HG03064 (cell line): Measurements from ENCODE around the gene MLPH.

Source experiments
- ATAC-seq: cut with Tn5 transposase; IDR thresholded peaks from one replicate; pipeline ENCODE4 v1.9.1; 2021; ENCODE audit warnings: low read depth; ENCODE audit not compliant: unreplicated experiment

MLPH gene

DNA sequence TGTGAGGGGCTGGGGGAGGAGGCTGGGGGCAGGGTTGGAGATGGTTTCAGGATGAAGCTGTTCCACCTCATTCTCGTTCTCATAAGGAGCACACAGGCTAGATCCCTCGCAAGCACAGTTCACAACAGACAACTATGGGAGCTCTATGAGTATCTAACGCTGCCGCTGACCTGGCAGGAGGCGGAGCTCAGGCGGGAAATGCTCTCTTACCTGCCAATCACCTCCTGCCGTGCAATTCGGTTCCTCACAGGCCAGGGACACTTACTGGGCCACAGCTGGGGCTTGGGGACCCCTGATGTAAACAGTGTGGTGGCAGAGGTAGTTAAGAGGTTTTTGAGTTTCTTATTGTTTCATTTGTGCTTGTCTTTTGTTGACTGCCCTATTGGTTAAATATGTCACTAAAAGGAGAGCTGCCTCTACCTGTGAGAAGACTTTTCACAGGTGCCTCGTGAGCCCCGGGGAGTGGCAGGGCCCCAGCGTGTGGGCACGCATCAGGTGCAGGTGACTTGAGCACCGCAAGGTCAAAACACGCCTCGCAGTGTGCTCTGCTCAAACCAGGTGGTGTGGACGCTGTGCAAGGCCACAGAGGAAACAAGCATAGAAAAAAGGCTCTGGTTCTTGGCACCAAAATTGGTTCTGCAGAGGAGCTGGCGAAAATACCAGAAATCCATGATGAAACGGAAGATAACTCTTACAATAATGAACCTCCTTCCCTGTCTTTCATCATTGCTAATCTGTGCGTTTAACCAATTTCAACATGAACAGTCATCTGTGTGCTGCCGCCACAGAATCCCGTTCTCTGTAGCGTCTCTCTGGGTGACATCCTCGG, 10.2 kb downstream of the MLPH start:
- ATAC-seq: no peak

DNA sequence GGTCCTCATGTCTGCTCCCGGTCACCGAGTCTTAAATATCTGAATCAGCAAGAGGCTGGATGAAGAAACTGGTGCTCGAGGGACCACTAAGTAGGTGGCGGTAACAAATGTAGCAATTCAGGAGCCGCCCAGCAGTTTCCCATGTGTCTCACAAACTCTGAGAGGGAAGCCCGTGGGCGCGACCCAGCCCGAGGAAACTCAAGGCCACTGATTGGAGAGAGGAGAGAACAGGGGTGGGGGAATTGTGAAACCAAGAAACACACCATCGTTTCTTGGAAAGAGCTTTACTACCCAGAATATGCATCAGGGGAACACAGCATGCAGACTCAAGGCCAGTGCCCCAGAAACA, 10.8 kb downstream of the MLPH start:
- no peak for ATAC-seq

DNA sequence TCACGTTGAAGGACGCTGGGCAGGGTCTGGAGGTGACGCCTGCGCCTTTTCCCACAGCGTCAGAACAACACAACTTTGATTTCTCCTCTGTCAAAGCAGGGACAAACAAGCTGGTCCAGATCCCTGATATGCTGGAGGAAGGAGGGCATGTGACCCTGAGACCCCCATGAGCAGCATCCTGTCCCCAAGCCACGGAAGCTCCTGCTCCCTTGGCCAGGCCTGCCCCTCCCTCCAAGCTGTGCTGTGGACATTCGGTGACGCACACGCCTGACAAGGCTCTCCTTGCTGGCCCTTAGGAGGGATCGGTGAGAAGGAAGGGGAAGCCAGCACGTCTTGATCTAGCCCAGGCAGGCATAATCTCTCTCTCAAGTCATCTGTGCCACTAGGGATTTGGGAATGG, 11.3 kb downstream of the MLPH start:
- ATAC-seq: no peak

DNA sequence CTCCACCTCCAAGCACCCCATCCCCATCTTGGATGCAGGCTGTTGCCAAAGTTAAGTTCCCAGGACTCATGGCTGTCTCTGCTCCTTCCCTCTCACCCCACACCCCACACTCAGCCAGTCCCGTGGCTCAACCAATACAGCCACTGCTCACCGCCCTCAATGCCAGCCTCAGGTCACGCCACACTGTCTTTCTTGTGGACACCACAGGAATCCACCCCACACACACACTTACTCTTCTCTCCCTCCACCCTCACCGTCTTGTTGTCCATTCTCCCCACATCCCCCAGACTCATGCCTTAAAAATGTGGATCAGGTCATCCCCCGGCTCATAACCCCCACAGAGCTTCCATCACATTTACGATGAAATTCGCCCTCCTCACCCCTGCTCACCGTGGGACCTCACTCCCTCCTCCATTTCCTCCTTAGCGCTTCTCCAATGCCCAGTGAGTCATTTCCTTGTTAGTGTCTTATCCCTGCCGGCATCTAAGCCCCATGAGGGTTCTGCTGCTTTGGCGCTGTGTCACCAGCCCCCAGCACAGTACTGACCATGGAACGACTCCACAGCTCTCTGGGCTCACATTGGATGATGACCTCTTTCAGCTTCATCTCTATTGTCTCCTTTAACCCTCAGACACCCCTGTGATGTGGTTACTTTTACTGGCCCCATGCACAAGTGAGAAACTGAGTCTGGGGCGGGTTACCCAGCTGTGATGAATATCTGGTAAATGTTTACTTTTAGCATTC, 13.8 kb downstream of the MLPH start:
- no peak for ATAC-seq

DNA sequence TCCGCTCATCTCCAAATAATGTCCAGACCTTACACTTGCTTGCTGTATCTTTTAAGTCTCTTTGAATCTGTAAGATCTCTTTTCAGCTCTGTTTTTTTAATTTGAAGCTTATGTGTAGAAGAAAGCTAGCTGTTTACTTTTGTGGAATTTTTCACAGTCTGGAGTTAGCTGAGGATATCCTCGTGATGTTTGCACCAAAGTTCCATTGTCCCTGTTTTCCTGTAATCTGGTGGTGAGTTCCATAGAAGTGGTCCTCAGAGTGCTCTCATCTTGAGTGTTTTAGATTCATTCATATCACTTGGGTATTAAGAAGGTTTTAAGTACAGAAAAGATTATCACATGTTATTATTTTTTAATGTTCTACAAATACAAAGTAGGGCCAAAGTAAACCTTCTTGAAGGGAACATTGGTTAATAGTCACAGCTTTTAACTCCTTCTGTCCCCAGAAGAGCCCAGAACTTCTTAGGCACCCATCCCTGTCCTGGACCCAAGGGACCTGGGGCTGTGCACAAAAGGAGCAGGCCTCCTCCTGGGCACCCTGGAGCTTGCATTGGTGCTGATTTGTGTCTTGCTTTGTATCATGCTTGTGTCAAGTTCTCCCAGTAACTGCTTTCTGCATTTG, 15.0 kb downstream of the MLPH start:
- ATAC-seq: no peak

DNA sequence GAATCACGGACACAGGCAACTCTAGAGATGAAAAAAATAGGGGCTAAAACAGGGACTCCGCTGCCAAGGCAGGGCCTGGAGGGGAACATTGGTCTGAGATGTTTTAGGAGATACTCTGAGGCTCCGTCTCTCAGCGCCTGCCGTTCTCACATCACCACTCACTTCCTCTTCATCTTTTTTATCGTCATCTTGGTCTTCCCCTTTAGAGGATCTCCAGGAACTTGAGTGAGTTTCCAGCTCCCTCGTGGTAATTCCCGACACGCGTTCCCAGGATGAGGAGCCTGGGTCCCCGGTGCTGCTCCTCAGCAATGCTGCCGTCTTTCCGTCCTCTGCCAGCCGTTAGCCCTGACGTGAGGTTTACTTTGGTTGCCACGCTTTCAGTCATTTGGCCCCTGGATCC, 16.1 kb downstream of the MLPH start:
- ATAC-seq: no peak

DNA sequence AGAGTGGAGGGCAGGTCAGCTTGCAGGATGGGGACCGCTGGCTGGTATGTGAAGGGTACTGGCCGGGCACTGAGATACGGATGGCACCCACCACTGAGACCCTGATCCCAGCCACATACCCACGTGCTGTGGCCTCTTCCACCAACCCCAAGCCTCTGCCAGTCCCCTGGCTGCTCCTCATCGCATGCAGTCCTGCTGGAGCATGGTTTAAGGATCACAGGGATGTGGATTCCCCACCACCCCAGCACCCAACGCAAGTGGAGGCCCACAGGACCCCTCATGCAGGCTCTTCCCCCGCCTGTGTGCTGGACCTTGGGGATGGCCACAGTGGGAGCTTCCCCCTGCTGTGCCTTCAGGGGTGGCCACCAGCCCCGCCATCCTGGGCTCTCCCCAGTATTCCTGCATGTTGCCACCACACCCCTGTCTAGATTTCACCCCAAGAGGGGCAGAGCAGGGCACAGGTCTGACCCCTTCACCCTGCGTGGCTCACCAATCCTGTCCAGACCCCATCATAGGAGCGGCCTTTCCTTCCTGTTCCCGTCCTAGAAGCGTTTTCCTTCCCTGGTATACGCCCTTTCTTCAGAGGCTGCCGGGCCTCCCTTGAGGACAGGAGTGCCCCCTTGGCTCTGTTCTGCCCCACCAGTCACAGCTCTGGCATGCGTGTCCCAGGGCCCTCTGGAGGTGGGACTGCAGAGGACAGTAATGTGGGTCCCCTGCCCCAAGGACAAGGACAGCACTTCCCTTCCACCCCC, 18.3 kb downstream of the MLPH start:
- ATAC-seq: no peak

DNA sequence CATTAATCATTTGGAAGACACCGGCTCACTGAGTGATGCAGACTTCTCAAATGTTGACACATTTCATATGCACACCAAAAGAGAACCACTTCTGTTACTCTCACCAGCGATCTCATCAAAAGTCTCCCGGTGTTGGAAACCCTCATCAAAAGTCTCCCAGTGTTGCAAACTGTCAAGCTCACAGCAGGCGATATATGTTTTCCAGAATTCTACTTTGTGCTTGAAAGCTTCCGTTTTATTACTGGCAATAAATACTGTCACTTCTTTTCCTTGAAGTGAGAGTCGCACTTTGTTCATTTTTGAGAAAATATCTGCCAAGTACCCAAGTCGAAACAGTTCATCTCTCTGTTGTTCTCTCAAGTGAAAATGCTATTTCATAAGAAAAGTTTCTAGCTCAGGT, 20.5 kb downstream of the MLPH start:
- no peak for ATAC-seq

DNA sequence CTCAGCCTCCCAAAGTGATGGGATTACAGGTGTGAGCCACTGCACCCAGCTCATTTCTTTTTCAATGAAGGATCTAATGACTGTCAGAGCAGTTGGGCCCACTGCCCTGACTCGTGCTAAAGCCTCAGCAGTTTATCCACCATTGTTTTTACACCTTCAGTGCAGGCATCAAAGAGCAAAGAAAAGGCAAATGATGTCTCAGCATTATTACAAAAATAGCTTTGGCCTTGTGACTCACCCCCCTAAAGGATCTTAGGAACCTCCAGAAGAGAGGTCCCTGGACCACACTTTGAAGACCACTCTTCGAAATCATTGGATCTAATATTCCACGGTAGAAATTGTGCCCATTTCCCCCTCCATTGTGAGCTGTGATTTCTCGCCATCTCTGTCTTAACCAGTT, 21.3 kb downstream of the MLPH start:
- no peak for ATAC-seq

DNA sequence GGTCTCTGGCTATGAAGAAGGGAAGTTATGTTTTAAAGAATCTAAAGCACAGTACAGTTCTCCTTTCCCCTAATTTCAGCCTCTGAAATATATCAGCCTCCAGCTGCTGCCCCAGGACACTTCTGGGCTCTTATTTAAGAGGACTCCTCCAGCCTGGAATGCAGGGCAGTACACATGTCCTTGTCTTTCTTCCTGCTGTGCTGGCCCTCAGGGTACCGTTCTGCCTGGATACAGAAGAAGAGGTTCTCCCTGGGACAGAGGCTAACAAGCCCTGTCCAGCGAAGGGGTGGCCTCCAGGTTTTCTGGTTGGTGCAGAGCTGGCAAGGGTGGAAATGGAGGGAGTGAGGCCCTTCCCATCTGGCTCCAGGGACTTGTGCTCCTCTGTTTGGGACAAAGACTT, 22.1 kb downstream of the MLPH start:
- no peak for ATAC-seq

DNA sequence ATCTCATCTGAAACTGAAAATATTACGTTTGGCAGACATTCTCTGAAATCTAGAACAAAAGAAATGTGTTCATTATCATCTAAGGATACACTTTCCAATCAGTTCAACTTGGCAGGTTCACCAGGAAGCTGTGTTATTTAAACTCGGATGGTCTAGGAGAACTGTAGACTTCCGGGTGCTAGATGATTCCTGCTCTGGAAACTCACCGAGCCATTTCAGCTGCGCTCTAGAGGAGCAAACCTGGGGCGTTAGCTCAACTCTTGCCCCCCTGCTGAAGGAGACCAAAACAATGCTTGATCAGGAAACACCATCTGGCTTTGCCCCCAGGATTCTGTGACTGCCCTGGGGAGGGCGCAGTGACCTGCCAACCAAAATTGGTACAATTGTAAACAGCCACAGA, 22.9 kb downstream of the MLPH start:
- no peak for ATAC-seq

DNA sequence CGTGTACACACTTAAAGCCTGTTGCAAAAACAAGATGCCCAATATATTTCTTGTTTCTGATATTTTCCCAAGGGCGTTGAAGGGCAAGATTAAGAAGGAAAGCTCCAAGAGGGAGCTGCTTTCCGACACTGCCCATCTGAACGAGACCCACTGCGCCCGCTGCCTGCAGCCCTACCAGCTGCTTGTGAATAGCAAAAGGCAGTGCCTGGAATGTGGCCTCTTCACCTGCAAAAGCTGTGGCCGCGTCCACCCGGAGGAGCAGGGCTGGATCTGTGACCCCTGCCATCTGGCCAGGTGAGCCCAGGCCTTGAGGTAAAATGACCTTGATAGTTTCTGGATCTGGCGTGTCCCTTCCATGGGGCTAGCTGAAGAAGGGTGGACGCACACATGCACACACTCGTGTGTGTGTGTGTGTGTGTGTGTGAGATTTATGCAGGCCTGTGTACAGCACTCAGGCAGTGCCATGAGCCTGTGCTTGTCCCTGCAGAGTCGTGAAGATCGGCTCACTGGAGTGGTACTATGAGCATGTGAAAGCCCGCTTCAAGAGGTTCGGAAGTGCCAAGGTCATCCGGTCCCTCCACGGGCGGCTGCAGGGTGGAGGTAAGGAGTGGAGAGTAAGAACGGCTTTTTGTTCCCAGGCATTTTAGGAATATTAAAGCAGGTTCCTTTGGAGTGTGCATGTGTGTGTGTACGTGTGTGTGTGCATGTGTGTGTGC, 23.6 kb downstream of the MLPH start:
- no peak for ATAC-seq

DNA sequence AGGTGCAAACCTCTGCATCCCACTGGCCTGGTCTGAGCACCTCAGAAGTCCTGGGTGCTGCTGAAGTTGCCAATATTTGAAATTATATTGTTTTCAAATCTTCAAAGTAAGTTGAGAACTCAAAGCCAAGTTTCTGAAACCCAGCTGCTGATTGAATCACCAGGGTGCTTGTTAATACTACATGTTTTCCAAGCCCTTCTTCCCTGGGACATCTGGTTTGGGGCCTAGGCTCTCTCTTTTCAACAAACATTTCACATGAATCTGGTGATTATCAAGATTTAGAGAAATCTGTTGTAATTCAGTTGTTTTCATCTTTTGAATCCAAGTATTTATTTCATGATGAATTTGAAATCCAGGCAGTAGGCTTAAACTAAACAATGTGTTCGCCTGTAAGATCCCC, 24.4 kb downstream of the MLPH start:
- no peak for ATAC-seq

DNA sequence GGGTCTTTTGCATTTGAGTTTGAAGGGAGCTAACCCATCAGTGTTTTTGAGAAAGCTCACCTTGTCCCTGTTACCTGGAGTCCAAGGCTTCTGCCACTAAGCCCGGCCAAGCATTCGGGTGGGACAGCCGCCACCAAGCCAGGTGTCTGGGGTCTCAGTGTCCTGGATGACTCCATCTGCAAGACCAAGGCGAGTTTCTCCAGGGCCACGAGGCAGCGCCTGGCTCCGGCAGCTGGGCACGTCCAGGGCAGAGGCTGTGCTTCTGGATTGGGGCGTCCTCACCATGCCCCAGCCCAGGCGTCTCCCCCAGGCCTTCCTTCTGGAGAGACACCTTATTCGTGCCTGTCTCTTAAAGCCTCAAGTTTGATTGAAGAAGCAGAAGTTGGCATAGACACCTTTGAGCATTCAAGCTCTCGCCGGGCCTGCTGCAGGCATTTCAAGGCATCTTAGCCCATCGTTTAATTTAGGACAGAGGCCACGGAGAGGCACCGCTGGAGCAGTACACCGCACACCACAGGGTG, 24.9 kb downstream of the MLPH start:
- ATAC-seq: no peak

DNA sequence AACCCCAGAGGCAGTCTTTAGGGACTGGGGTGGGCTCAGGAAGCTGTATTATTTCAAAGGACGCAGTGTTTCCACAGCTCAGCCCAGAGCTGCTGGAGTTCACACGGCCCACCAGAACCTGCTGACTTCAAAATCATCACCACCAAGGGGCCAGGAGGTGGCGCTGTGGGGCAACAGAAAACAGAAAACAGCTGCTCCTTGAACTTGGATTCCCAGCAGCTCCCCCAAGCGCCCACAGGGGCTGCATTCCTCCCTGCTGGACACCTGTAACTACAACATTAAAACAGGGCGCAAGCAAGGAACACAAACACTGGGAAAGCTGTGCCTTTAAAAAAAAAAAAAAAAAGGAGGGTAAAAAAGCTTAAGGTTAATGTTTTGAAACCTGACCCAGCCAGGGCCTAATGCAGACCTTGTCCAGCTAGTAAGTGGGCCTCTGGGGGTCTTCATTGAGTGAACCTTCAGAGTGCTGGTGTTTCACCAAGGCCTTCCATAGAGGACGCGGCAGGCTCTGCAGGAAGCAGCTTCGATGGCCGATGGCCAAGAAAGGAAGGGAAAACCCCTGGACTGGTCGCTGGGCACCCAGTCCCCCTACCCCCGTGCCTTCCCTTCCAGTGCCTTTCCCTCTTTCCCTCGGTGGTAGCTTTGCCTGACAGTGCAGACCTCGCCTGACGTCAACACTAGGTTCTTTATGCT, 25.9 kb downstream of the MLPH start:
- no peak for ATAC-seq

DNA sequence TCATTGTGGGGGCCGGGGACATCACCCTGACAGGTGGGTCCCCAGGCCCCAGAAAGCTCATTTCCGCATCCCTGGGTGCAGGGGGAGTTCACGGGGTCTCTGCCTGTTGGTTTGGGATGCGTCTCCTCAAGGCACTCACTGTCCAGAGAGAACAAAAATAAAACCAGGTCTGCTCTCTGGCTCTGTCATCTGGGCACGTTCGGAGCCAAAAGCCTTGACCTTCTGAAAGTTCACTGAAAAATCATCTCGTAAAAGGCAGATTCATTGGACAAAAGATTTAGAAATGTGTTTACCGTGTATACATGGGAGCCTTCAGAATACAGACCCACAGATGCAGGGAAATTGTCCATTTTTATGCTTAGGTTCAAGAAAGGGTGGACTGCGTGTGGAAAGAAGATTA, 26.6 kb downstream of the MLPH start:
- ATAC-seq: no peak

DNA sequence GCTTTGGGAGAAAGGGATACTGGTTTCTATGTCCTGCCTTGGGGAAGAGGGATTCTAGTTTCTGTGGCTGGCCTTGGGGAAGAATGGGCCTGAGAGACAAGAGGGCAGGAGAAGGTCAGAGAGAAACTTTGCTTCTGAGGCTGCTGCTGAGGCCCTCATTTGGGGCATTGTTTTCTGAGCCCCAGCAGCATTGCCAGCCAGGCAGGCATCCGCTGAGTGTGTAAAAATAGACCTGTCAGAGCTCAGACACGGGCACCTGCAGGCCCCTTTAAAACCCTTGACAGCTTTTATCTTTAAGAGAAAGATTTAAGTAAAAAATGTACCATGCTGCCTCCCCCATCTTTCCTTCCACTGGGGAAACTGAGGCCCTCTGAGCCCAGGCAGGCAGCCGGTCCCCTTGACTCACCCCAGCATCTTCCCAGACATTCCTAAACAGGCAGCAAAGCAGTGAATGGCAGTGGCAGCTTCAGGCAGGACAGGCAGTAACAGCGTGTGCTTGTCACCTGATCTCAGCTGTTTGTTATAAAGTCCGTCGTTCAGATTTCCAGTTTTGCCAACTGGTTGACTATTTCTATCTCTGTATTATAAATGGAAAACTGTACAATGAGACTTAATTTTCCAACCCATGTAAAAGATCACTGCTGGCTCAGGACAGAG, 27.6 kb downstream of the MLPH start:
- ATAC-seq: no peak

DNA sequence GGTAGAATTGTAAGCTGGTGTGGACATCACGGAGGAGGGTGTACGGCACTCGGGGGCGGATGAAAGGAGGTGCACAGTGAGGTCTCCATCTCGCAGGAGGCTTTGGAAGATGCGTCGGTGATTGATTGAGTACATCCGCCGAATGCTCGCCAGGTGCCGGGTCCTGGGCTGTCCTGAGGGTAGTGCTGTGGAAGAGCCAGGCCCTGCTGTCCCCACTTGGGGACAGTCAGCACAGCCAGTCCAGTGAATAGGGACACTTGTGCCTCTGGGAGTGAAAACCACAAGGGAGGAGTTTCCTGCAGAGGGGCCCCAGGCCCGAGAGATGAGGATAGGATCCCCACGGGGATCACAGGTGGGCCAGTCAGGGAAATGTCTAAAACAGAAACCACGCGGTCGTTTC, 28.1 kb downstream of the MLPH start:
- ATAC-seq: no peak

DNA sequence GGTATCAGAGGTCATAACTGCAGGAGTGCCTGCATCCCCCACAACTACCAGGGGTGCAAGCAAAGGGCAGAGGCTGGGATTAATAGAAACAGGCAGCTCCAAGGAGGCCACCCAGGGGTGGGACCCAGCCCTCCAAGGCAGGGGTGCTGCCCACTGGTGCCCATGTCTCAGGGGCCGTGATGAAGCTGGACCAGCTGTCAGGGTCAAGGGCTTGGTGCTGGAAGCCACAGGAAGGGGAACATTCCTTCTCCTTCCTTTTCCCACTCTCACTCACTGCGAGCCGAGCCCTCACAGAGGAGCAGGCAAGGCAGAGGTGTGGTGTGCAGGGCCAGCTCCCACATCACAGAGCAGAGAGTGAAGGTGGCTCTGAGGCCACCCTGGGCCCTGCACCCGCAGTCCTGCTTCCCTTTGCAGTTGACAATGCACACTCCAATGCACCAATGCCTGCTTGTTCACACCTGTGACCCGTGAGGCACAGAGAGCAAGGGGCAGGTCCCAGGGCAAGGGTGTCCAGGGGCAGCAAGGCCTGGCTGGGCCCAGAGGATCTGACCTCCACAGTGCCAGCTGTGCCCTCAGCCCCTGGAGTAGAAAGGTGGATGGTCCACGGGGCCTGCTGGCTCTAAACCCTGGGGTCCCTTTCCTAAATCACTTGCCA, 28.7 kb downstream of the MLPH start:
- no peak for ATAC-seq
